DMS79 (cell line): ENCODE measurements around the gene RAD51.

Source experiments
- DNase-seq: peaks from one replicate; lab custom pipeline; 2025; lab: John Stamatoyannopoulos, UW

RAD51 gene

GRCh38 chr15:40722354-40722753 is 27.4 kb downstream of the RAD51 start:
- no peak for DNase-seq

- no peak for DNase-seq
Observed at GRCh38 chr15:40722934-40723333, 28.0 kb downstream of the RAD51 start.

- no peak for DNase-seq
Observed at GRCh38 chr15:40723919-40724318, 28.9 kb downstream of the RAD51 start.

- no peak for DNase-seq
Observed at GRCh38 chr15:40731034-40731433, 36.1 kb downstream of the RAD51 start.

- no peak for DNase-seq
Observed at GRCh38 chr15:40736575-40736974, 41.6 kb downstream of the RAD51 start.

GRCh38 chr15:40737048-40737447 is 42.1 kb downstream of the RAD51 start:
- no peak for DNase-seq

- DNase-seq = no peak
Observed at GRCh38 chr15:40739047-40739446, 44.1 kb downstream of the RAD51 start.

- no peak for DNase-seq
Observed at GRCh38 chr15:40739854-40740253, 44.9 kb downstream of the RAD51 start.

GRCh38 chr15:40743485-40743901 is 48.5 kb downstream of the RAD51 start:
- no peak for DNase-seq

GRCh38 chr15:40743921-40744814 is 49.2 kb downstream of the RAD51 start:
- DNase-seq = no peak

- no peak for DNase-seq
Observed at GRCh38 chr15:40744815-40745152, 49.8 kb downstream of the RAD51 start.

- no peak for DNase-seq
Observed at GRCh38 chr15:40746916-40747418, 52.0 kb downstream of the RAD51 start.

GRCh38 chr15:40747685-40748631 is 53.0 kb downstream of the RAD51 start:
- DNase-seq = no peak

GRCh38 chr15:40749151-40749630 is 54.2 kb downstream of the RAD51 start:
- no peak for DNase-seq

- no peak for DNase-seq
Observed at GRCh38 chr15:40750885-40751284, 55.9 kb downstream of the RAD51 start.

- no peak for DNase-seq
Observed at GRCh38 chr15:40751745-40752144, 56.8 kb downstream of the RAD51 start.

- DNase-seq = no peak
Observed at GRCh38 chr15:40754574-40754882, 59.6 kb downstream of the RAD51 start.

- DNase-seq = peak; percentile 67
Observed at GRCh38 chr15:40754883-40755811, 60.2 kb downstream of the RAD51 start, which contains the start of gene RMDN3. TSS of gene RMDN3 (minus strand) at chr15:40755254. CDS start at chr15:40754783, 471 bp downstream.

GRCh38 chr15:40755812-40756208 is 60.8 kb downstream of the RAD51 start:
- peak; percentile 20 for DNase-seq

GRCh38 chr15:40756938-40757337 is 62.0 kb downstream of the RAD51 start:
- no peak for DNase-seq

- DNase-seq = no peak
Observed at GRCh38 chr15:40759961-40760360, 65.0 kb downstream of the RAD51 start.
